K562 (cell line): ENCODE measurements around the gene TMEM11. TPM values are rescaled to one million over a fixed set of nuclear protein-coding genes. Genes with fewer than 3 reads are reported as not detected.

Experiments used
- ATAC-seq: fragments of 200-7000 bp; cut with Tn5 transposase; 3 replicates; pipeline ENCODE4 v1.9.1; 2020; ENCODE audit warnings: moderate library complexity
- BruUV-seq: library from RNA; stranded (reverse); fragments of 400-500 nt; replicated peaks from 2 replicates; lab custom pipeline; 2021; lab: Mats Ljungman, UMichigan
- CTCF ChIA-PET: fragments of 300-600 bp; formaldehyde crosslinking; extraction: SDS; loops from one replicate; lab custom pipeline; 2021; ENCODE audit warnings: low intra/inter-chr PET ratio; lab: Yijun Ruan, JAX
- POLR2A ChIA-PET: fragments of 300-600, 350-650 bp; sonication (Branson Sonifier 250); formaldehyde crosslinking; extraction: SDS; loops from one replicate; lab custom pipeline; 2021; ENCODE audit warnings: antibody characterized with exemption, inconsistent platforms; lab: Yijun Ruan, JAX
- DNase-seq, 4 experiments: peaks; one replicate each; pipeline versions ENCODE4 v3.0.0 to v3.0.0-alpha.2; 2011 to 2018; ENCODE audit warnings: low spot score in 3 of 4, mixed read lengths in 3 of 4; ENCODE audit errors: extremely low read depth in 1 of 4
- FAIRE-seq: peaks from 2 replicates; lab custom pipeline; 2011; peaks lifted over from hg19 to GRCh38; lab: Jason Lieb, UNC
- H2AFZ ChIP-seq: 2 replicates; pipeline ENCODE4 v1.6.0; 2011; ENCODE audit warnings: low read depth, low read length, control low read depth, inconsistent platforms
- H3K27ac ChIP-seq: fragments of 200-600 bp; 3 replicates; pipeline ENCODE4 v1.8.0; 2011; ENCODE audit warnings: low read depth, mild to moderate bottlenecking, control low read depth, inconsistent platforms, low read length, moderate library complexity, mixed read lengths; ENCODE audit errors: extremely low read depth
- H3K27me3 ChIP-seq, 2 experiments: fragments of 300-600 bp in 1 of 2; 2 replicates in 1 of 2; 3 replicates in 1 of 2; pipeline versions ENCODE4 v1.6.0 to v1.8.0; 2011; ENCODE audit warnings: inconsistent platforms in 2 of 2, low read length in 2 of 2, mild to moderate bottlenecking in 1 of 2, mixed read lengths in 1 of 2, moderate library complexity in 1 of 2; ENCODE audit not compliant: control insufficient read depth in 2 of 2, insufficient read depth in 2 of 2
- H3K36me3 ChIP-seq: fragments of 300-600 bp; 3 replicates; pipeline ENCODE4 v1.8.0; 2011; ENCODE audit warnings: mild to moderate bottlenecking, low read length, inconsistent platforms; ENCODE audit not compliant: control insufficient read depth, insufficient read depth
- H3K4me1 ChIP-seq, 2 experiments: fragments of 200-600 bp in 1 of 2; replicated peaks in 1 of 2; 2 replicates in 1 of 2; 3 replicates in 1 of 2; pipeline versions ENCODE4 v1.5.1 to v1.8.0; 2011; ENCODE audit warnings: inconsistent platforms in 2 of 2, low read length in 2 of 2, mild to moderate bottlenecking in 1 of 2, mixed read lengths in 1 of 2, moderate library complexity in 1 of 2; ENCODE audit not compliant: control insufficient read depth in 2 of 2, insufficient read depth in 2 of 2
- H3K4me2 ChIP-seq: 2 replicates; pipeline ENCODE4 v1.6.1; 2011; ENCODE audit warnings: low read length, control low read depth, inconsistent platforms, mixed read lengths; ENCODE audit not compliant: insufficient read depth
- H3K4me3 ChIP-seq: fragments of 200-600 bp; sonication (generic), shearing (Covaris generic); 2 replicates; pipeline ENCODE4 v1.5.1; 2016; ENCODE audit warnings: control low read depth, inconsistent platforms
- H3K79me2 ChIP-seq: fragments of 200-600 bp; 3 replicates; pipeline ENCODE4 v1.8.0; 2011; ENCODE audit warnings: low read length, inconsistent platforms; ENCODE audit not compliant: control insufficient read depth, insufficient read depth
- H3K9ac ChIP-seq, 2 experiments: 2 replicates each; pipeline versions ENCODE4 v1.6.0 to v1.6.1; 2011; ENCODE audit warnings: low read depth in 2 of 2, low read length in 2 of 2, control low read depth in 1 of 2, inconsistent platforms in 1 of 2, mild to moderate bottlenecking in 1 of 2, mixed read lengths in 1 of 2; ENCODE audit not compliant: insufficient read depth in 1 of 2
- H3K9me1 ChIP-seq: one replicate; pipeline ENCODE4 v1.6.0; 2011; ENCODE audit warnings: inconsistent platforms, mild to moderate bottlenecking, low read length, moderate library complexity; ENCODE audit not compliant: control insufficient read depth, insufficient read depth
- H3K9me3 ChIP-seq: replicated peaks from 2 replicates; pipeline ENCODE4 v1.5.1; 2011; ENCODE audit warnings: low read depth, low read length, inconsistent platforms; ENCODE audit not compliant: control insufficient read depth, insufficient read depth
- H4K20me1 ChIP-seq: replicated peaks from 2 replicates; pipeline ENCODE4 v1.6.1; 2011; ENCODE audit warnings: low read length, inconsistent platforms, mixed read lengths; ENCODE audit not compliant: control insufficient read depth, insufficient read depth
- BACH1 ChIP-seq: fragments of 200-800 bp; sonication (Bioruptor generic); IDR thresholded peaks from 2 replicates; pipeline ENCODE4 v1.6.1; 2016; ENCODE audit warnings: missing genetic modification characterization, missing compliant biosample characterization
- CBFA2T2 ChIP-seq: fragments of 450-650 bp; conservative IDR thresholded peaks from 2 replicates; pipeline ENCODE4 v1.6.1; 2017; ENCODE audit warnings: mild to moderate bottlenecking
- CBX8 ChIP-seq: fragments of 200-600 bp; sonication (generic); IDR thresholded peaks from 2 replicates; pipeline ENCODE4 v1.6.1; 2012; ENCODE audit warnings: borderline replicate concordance, mixed run types, low read depth, mild to moderate bottlenecking, moderate library complexity, mixed read lengths, low read length, control low read depth, inconsistent platforms; ENCODE audit not compliant: poor library complexity, severe bottlenecking; ENCODE audit errors: extremely low read depth
- CEBPG ChIP-seq, 3 experiments: fragments of 200-800 bp in 1 of 3; sonication (Bioruptor generic) in 1 of 3; sonication (generic) in 1 of 3; formaldehyde crosslinking in 1 of 3; IDR thresholded peaks in 2 of 3; conservative IDR thresholded peaks in 1 of 3; 2 replicates each; pipeline versions ENCODE4 v1.6.1 to v1.8.0; 2016 to 2022; ENCODE audit warnings: missing compliant biosample characterization in 2 of 3, missing genetic modification characterization in 2 of 3, mild to moderate bottlenecking in 1 of 3, missing genetic modification reagents in 1 of 3
- FUS ChIP-seq: fragments of 200-400 bp; formaldehyde crosslinking; optimal IDR thresholded peaks from 2 replicates; pipeline ENCODE3; 2017; ENCODE audit warnings: low read depth, low read length
- RFX1 ChIP-seq: fragments of 450-650 bp; IDR thresholded peaks from 2 replicates; pipeline ENCODE4 v1.6.1; 2016; ENCODE audit warnings: mild to moderate bottlenecking, moderate library complexity
- TEAD1 ChIP-seq, 2 experiments: fragments of 450-650 bp in 1 of 2; sonication (generic) in 1 of 2; formaldehyde crosslinking; IDR thresholded peaks; 2 replicates each; pipeline versions ENCODE4 v1.4.0 to v1.8.0; 2020 to 2022; ENCODE audit warnings: mild to moderate bottlenecking in 2 of 2, missing genetic modification reagents in 1 of 2
- ZNF586 ChIP-seq: fragments of 450-650 bp; formaldehyde crosslinking; conservative IDR thresholded peaks from 2 replicates; pipeline ENCODE4 v1.4.0; 2020; ENCODE audit warnings: mild to moderate bottlenecking, moderate library complexity
- ZNF76 ChIP-seq: fragments of 250-450 bp; sonication (Bioruptor Pico); IDR thresholded peaks from 2 replicates; pipeline ENCODE4 v1.4.0; 2020; ENCODE audit warnings: mild to moderate bottlenecking, moderate library complexity, borderline replicate concordance
- WGBS: fragments of 100-300 bp; shearing (Covaris generic); methylation state at CpG from one replicate; pipeline ENCODE4 v1.1.6; 2016; ENCODE audit warnings: low coverage, mixed read lengths; ENCODE audit not compliant: insufficient coverage; ENCODE audit errors: missing lambda C conversion rate; 5-methylcytosine and 5-hydroxymethylcytosine counted together
- in situ Hi-C: fragments of 300-500 bp; cut with MboI; formaldehyde crosslinking; loops from 4 replicates; pipeline ENCODE4 v1.15.0; 2018; ENCODE audit warnings: inconsistent platforms, mixed read lengths
- intact Hi-C: fragments of 100-400 bp; cut with micrococcal nuclease; formaldehyde crosslinking; loops from 2 replicates; pipeline ENCODE4 v1.14.2; 2022
- polyA plus RNA-seq, 8 experiments: library from polyadenylated mRNA; depleted of rRNA in 4 of 8; stranded (reverse) in 5 of 8; unstranded in 3 of 8; fragments of >200 nt; fragmentation: Nextera tagmentation in 2 of 8; fragmentation: Illumina TruSeq in 1 of 8; extraction: Ambion mirVana in 2 of 8; extraction: Trizol in 1 of 8; gene quantifications; 2 replicates each; pipeline versions ENCODE4 v1.2.1 to v1.2.3, GENCODE V29; 2011 to 2014; ENCODE audit warnings: inconsistent platforms in 1 of 8, missing spikeins in 1 of 8
- total RNA-seq, 7 experiments: library from RNA; depleted of rRNA in 6 of 7; stranded (reverse); fragments of >200 nt in 6 of 7; fragmentation: Illumina TruSeq in 2 of 7; extraction: Trizol in 2 of 7; gene quantifications; 2 replicates each; pipeline versions ENCODE4 v1.2.1 to v1.2.3, GENCODE V29; 2011 to 2021; ENCODE audit warnings: low replicate concordance in 1 of 7
- TF ChIP-seq, protein P1 (sequence below): fragments of 450-650 bp; IDR thresholded peaks from 2 replicates; pipeline ENCODE4 v1.6.1; 2016; ENCODE audit warnings: borderline replicate concordance
- TF ChIP-seq, protein P2 (sequence below): sonication (generic); formaldehyde crosslinking; IDR thresholded peaks from 2 replicates; pipeline ENCODE4 v1.8.1; 2023; ENCODE audit warnings: mild to moderate bottlenecking, missing genetic modification reagents

TMEM11 gene
- total and polyA plus RNA-seq, 9 of the 15 experiments (the other 6 are each of a cell fraction or from before 2014, with no cell fraction given): 12.0 to 40.7 (median 30.0) TPM

DNA sequence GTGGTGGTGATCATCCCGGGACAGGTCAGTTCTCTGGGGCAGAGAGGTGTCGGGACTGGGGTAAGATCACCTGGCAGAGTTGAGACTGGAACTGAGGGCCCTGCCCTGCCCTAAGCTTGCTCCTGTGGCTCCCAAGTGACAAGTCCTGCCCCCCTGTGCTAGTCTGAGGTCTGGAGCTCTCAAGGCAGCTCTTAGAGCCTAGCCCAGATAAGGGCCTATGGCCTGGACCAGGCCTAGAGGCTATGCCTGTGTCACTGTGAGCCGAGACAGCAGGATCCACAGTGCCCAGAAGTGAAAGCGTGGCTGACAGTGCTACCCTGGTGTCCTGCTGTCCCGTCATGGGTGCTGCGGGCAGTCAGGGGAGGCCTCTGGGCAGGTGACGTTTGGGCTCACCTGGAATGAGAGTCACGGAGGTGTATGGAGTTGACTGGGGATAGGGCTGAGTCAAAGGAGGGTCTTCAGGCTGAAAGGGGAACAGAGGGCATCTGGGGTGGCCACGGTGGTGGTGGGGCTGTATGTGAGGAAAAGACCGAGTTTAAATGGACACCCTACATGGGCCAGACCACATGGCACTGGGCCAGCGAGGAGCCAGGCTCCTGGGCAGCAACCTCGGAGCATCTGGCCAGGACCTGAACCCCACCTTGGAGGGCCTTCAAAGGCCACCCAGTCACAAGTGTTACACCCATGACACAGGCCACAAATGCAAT lies 33.7 kb upstream of the TMEM11 start:
- CTCF ChIA-PET: no interaction called here
- Histone ChIP-seq H3K27ac (no peak overlapping the region), H4K20me1 (peaks cover 10% of the 10 kb centered on the region), H3K79me2 (no peaks in the 10 kb centered on the region), H2AFZ (no peak overlapping the region), H3K4me3 (no peak overlapping the region)
- in situ Hi-C loops (no loop called here), intact Hi-C loops (no loop called here)
- no TSS peak for BruUV-seq
- DNase-seq: no peak
- no peak for FAIRE-seq
- TF ChIP-seq CBFA2T2: no peak
- TF ChIP-seq, protein P1, sequence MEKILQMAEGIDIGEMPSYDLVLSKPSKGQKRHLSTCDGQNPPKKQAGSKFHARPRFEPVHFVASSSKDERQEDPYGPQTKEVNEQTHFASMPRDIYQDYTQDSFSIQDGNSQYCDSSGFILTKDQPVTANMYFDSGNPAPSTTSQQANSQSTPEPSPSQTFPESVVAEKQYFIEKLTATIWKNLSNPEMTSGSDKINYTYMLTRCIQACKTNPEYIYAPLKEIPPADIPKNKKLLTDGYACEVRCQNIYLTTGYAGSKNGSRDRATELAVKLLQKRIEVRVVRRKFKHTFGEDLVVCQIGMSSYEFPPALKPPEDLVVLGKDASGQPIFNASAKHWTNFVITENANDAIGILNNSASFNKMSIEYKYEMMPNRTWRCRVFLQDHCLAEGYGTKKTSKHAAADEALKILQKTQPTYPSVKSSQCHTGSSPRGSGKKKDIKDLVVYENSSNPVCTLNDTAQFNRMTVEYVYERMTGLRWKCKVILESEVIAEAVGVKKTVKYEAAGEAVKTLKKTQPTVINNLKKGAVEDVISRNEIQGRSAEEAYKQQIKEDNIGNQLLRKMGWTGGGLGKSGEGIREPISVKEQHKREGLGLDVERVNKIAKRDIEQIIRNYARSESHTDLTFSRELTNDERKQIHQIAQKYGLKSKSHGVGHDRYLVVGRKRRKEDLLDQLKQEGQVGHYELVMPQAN: no peak
- TF ChIP-seq BACH1: no peak
- no peak for TF ChIP-seq RFX1
- TF ChIP-seq FUS: no peak
- TF ChIP-seq ZNF586 (CRISPR knock-in tag): no peak
- TF ChIP-seq CEBPG (CRISPR knock-in tag; IDR thresholded peaks at IDR 0.05): no peak
- no peak for TF ChIP-seq CEBPG (tag; conservative IDR thresholded peaks at IDR 0.05 in 1 of 2, IDR thresholded peaks at IDR 0.05 in 1 of 2)
- no peak for TF ChIP-seq ZNF76
- no peak for TF ChIP-seq CBX8
- no peak for TF ChIP-seq TEAD1 (CRISPR knock-in tag; IDR thresholded peaks at IDR 0.05)
- TF ChIP-seq, protein P2, sequence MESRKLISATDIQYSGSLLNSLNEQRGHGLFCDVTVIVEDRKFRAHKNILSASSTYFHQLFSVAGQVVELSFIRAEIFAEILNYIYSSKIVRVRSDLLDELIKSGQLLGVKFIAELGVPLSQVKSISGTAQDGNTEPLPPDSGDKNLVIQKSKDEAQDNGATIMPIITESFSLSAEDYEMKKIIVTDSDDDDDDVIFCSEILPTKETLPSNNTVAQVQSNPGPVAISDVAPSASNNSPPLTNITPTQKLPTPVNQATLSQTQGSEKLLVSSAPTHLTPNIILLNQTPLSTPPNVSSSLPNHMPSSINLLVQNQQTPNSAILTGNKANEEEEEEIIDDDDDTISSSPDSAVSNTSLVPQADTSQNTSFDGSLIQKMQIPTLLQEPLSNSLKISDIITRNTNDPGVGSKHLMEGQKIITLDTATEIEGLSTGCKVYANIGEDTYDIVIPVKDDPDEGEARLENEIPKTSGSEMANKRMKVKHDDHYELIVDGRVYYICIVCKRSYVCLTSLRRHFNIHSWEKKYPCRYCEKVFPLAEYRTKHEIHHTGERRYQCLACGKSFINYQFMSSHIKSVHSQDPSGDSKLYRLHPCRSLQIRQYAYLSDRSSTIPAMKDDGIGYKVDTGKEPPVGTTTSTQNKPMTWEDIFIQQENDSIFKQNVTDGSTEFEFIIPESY (CRISPR knock-in tag): no peak
- TF ChIP-seq, all 486 proteins: peak for 0
- no peaks in the 10 kb centered on the region for H3K27me3 ChIP-seq
- 0 out of 4 replicates have a peak overlapping the region, but pooled peaks of 1 of the 2 experiments have one; percentile 33 for H3K9ac ChIP-seq
- peaks cover 0 to 6% of the 10 kb centered on the region in 2 experiments; a peak in 2 of 5 replicates for H3K4me1 ChIP-seq
- peaks cover 4% of the 10 kb centered on the region for H3K9me1 ChIP-seq
- H3K36me3 ChIP-seq: no peaks in the 10 kb centered on the region
- H3K9me3 ChIP-seq: no peaks in the 10 kb centered on the region
- ATAC-seq: peak; percentile 13; the same call in 1 of the 3 replicates
- POLR2A ChIA-PET: interaction anchor here (0.8 kb wide), 1 partner anchor 9 kb away, joined by 3 read pairs; no protein-coding TSS in a partner anchor
- no peak overlapping the region for H3K4me2 ChIP-seq
- WGBS: 83% methylated on average over 8 of the region's 12 CpGs
